DMS 273 treated with DMSO at 0.1 percent for 48 hours (cell line): ENCODE results near the gene NRXN3.

Experiments
- DNase-seq: peaks from one replicate; lab custom pipeline; 2025; lab: John Stamatoyannopoulos, UW

The NRXN3 gene

DNA sequence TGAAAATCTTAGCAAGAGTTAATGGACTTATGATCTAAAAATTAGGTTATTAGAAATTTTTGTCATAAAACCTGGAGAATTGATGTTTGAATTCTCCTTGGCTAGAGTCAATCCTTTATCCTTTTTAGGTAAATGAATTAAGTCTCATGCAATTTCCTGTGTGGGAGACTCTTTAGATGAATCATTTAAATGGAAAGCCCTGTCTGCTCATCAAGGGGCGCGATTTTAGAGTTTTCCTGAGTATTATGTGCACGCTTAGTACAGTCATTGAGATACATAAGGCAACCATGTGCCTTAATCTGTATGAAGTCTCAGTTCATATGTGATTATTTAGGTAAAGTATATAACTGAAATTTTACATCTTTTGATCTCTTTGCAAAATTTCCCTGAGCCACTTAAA, 974.7 kb downstream of the NRXN3 start:
- no peak for DNase-seq

DNA sequence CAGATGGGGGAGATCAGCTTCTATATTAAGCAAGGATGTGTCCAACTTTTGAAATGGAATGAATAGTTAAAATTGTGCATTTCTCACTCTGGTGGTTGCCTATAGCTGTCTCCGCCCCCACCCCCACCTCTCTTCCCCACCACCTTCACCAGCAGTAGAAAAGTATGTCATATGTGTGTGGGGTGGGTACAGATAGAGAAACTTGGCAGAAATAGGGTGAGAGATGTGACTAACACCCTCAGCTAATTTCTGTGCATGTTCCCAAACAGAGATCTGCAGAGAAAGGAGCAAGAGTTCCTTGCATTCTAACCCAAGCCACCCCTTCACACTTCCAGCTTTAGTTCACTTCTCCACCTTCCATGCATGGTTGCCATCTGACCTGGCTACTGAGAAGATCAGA, 980.1 kb downstream of the NRXN3 start:
- DNase-seq: no peak

DNA sequence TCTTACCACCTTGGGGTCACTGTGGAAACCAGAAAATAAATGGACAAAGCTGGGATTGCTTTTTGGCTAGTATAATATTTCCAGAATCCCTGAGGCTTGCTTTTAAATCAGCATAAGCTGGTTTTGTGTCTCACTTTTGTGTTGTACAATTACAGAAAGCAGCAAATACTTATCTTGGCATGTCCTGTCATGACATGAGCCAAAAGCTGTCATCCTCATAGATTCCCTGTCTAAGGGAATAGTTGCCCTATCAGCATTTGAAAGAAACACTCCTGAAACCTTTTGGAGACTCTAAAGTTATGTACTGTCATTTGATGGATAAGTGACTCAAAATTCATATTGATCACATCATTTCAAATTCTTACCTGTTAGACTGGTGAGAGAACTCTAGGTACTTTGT, 987.2 kb downstream of the NRXN3 start:
- no peak for DNase-seq

DNA sequence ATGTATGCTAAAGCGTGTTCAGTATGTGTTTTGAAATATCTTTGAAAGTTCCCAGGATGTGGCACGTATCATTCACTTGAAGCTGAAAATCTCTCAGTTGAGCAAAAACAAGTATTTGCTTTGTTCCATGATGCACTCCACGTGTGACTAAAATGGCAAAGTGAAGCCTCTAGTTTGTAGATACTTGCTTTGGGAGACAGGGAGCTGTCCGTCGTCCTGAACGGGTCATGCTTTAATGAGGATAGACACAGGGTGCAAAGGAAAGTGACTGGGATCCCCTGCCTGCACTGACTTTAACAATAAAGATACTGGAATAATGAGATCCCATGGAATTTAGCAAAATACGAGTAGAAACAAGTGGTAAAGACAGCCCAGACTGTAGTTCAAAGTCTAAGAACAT, 991.4 kb downstream of the NRXN3 start:
- DNase-seq: no peak

DNA sequence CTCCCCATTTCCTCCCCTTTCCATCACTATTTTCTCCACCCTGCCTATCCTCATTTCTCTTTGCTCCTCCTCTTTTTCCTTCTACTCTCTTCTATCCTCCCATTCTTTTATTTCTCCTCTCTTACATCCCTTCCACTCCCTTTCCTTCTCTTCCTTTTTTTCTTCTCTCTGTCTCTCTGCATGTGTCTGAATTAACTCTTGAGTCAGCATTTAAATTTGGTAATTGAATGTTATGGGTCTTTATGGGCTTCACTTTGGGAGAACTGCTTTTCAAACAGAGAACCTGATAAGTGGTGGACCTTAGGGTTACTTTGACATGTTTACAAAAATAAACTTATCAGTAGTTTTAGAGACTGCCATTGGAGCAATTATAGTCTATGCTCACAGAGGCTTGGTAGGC, 992.7 kb downstream of the NRXN3 start:
- no peak for DNase-seq

DNA sequence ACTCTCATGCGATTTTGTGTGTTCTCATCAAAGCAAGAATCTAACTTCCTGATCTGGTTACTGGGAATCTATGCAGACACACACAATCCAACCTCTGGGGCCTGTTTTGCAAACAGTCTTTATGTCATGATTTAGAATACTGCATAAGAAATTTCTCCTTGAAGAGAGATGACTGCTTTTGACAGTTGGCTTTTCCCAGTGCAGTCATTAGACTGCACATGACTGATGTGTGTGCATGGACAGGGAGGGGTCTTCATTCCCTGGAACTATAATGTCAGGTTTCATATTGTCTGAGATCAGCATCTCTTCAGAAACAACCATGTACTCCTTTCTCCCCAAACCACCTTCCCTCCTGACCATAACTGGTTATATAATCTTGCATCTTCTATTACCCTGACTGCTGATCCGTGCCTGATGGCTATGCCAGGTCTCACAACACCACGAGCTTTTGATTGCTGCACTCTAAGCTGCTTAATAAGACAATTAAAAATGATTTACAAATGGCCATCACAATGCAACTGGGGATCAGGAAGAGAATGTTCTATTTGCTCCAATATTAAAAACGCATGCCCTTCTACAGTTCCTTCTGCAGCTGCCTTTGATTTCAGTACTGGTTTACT, 995.4 kb downstream of the NRXN3 start:
- DNase-seq: no peak

DNA sequence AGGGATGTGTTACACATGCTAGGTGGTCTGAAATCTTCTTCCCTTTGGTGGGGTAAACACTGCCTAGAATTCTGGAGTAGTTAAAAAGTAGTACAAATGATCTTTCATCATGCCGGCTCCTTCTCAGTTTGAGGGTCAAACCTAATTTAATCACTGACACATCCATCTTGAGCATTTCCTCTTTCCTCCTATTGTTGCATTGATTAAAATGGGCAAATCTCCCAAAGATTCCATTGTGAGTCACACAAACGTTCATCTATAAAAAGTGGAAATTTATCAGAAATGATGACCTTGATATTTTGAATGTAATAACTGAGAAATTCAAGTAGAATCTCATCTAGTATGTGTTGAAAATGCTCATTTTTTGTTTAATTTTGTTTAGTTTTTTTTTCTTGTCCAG, 996.0 kb downstream of the NRXN3 start:
- DNase-seq: no peak

DNA sequence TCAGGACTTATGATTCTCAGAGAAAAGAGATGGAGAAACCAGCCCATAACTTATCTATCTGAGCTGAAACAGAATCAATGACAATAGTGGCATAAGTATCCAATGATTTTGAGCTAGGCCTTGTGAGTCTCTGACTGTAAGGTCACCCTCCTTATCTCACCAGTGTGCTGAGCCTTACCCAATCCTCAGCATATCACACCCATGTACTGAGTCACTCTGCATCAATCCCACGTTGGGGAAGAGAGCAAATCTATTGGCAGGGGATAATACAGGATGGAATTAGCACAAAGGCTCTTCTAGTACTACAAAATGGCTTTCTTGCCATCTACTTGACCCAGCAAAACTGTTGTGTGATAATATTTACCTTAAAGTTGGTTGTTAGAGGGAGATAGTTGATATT, 997.8 kb downstream of the NRXN3 start:
- DNase-seq: no peak

DNA sequence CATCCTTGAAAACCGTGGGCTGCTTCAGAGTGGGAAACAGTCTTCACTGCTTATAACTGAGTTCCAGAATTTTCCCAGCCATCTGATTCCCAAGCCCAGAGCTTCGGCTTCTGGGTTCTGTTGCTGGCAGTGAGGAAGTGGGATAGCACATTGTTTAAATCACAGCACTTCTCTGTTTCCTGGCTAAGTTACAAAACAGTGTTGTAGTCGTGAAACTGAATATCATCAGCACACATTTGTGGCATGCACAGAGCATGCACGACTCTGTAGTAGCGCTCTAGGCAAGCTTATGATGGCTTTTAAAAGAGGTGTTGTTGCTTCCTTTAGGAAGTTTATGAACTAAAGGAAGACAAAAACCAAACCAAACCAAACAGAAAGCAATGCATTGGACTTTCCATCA, 1005.5 kb downstream of the NRXN3 start:
- DNase-seq: no peak

DNA sequence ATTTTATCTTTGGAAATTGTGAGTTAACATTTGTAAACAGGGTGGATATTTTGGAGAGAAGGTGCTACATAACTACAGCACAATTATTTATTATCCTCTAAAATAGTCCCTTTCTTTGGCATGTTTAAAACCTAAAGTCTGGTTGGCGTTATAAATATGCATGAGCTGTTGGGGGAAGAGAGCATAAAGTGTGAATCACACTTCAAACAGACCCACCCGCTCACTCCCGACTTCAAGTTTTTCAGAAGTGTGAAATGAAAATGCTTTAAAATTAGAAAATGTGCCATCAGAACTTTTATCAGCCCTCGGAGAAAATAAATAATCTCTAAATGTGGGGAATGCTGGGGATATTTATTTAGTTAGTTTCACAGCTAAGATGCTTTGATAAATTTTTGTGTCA, 1006.9 kb downstream of the NRXN3 start:
- DNase-seq: no peak

DNA sequence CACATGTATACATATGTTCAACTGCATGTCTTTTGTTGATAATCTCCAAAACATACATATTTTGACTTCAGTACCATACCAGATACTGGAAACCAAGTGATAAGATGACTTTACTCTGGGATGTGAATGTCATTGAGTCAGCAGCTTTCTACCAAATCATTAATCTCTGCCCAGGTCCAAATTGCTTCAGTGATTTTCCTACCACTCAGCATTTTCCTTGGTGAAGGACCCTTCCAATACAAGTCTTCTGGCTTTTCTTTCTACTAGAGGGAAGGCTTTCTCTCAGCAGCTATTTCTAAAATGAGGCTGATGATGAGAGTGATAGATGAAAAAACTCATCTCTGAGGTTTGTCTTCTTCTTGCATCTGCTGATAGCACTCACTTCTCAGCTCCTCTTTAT, 1008.5 kb downstream of the NRXN3 start:
- DNase-seq: no peak

DNA sequence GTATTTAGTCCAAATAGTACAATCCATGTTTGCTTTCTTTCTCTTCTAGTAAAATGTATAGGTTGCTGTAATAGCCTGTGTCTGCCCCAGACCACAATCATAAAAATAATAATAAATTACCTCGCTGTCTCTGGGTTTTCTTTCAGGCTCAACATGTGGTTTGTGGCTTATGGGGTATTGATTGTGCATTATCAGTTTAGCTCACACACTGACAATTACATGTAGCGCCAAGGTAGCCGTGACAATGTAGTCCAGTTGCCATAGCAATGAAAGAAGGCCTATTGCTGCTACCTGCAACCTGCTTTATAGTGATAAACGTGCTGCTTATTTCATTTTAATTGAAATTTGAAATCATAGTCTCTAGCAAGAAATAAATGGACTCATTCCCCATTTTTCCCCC, 1009.8 kb downstream of the NRXN3 start:
- DNase-seq: no peak

DNA sequence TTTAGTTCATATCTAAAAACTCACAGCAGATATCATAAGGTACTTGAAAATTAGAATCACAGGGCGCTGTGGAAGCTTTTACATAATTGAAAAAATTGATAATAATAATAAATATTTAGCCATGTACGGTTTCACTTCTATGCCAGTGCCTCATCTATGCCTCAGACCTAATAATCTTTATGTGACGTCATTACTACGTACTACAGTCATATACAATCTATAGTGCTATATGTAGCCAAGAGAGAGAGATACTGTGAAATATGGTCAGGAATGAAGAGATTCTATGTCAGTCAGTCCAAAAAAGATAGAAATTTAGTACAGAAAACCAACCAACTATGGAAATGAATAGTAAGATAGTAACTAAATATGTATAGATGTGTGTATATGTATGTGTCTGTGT, 1010.5 kb downstream of the NRXN3 start:
- no peak for DNase-seq

DNA sequence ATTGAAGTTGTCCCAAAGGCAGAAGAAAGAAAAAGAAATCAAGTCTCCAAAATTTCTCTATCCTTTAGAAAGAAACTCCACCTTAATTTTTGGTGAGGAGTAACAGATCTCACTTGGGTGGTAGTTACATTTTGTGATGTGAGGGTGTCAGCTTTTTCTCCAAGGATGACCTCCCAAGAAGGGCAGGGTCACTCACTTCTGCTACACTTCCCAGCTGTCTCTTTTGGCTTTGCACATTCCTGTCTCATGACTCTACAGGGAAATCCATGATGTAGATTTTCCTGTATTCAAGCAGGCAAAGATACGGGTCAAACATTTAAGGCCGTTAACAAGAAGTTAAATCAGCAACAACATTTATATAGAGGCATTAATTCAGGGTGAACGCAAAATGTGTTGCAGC, 1016.4 kb downstream of the NRXN3 start:
- no peak for DNase-seq

DNA sequence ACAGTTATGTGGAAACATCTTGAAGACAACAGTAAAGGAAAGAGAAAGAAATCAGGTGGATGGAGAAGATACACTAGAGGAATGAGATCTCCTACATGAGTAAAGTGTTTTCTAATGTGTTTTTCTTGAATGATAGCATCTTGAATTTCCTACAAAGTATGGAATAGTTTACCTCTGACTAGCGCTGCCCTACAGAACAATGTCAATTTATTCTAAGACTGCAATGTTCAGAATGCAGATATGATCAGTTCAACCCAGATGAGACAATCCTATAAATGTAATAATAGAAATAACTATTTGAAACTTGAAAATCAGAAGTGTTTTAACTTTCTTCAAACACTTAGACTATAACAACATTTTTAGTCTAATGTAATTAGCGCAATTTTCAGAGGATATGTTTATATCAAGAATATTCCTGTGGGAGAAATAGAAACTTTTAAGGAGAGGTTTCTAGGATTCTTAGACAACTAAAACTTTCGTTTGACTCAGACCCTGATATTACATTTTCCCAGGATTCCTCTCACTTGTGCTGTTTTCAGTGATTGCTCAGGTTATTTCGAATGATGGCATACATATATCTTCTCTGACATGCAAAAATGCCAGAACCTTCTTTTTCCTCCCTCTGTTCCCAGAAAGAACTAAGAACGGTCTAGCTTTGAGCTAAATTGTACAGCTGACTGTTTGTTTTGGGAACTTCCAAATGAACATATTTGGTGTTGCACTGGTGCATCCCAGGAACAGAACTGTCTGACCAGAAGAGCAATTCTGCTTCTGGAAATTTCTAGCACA, 1023.7 kb downstream of the NRXN3 start:
- no peak for DNase-seq

DNA sequence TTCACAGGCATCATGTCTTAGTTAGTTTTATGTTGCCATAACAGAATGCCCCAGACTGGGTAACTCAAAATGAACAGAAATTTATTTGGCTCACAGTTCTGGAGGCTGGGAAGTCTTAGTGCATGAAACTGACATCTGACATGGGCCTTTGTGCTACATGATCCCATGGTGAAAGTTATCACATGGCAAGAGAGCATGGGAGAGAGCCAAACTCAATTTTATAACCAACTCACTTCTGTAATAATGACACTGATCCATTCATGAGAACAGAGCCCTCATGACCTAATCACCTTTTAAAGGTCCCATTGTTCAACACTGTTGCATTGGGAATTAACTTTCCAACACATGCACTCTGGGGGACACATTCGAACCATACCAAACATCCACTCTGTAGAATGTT, 1026.0 kb downstream of the NRXN3 start:
- DNase-seq: no peak

DNA sequence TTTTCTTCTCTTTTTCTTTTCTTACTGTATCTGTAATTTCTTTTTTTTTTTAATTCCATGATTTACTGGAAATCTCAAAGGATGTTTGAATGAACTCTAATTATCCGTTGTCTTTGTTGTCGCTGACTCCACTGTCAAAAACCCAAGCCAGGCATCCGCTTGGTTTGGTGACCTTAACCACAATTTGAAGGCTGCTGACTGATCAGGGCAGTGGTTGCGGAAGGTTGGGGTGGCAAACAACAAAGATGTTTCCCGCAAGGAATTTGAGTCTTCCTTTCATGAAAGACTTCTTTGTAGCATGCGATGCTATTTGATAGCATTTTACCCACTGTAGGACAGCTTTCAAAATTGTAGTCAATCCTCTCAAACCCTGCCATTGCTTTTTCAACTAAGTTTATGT, 1027.3 kb downstream of the NRXN3 start:
- no peak for DNase-seq

DNA sequence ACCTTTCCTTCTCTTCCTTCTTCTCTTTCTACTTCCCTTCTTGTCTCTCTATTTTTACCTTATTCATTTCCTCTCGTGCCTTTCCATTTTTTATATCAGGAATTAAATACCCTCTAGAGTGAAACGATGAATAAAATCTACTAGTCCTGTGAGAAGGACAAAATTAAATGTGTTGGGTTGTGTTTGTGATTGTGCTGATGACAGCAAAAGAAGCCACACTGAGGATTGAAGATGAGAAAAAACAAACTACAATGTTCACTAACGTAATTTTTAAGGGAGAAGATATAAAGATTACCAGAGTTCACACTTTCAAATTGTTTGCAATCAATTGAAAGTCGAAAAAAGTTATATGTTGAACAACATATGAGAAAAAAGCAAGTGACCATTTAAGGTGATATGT, 1029.0 kb downstream of the NRXN3 start:
- DNase-seq: no peak

DNA sequence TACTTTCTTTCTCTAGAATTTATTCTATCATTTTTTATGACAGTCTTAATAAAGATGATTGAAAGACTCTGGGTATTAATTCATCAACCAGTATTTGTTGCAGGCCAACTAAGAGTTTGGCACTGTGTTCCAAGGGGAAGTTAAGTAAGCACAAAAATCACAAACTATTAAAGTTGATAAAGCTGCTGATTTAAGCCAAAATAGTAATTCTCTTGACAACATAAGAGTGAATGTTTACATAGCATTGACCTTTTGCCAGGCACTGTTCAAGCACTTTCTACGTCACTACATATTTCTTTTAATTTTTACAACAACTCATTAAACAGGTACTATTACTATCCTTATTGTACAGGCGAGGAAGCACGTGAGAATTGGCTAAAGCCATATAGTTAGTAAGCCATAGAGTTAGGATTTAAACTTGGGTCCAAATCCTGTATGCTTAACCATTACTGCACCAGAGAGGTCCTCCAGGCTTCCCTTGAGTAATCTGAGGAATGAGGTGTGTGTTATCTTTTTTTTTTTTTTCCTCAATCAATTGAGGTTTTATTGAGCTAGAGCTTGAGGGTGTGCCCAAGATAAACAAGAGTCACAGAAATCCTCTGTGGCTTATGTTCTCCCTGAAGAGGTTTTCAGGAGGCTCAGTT, 1031.5 kb downstream of the NRXN3 start:
- DNase-seq: no peak

DNA sequence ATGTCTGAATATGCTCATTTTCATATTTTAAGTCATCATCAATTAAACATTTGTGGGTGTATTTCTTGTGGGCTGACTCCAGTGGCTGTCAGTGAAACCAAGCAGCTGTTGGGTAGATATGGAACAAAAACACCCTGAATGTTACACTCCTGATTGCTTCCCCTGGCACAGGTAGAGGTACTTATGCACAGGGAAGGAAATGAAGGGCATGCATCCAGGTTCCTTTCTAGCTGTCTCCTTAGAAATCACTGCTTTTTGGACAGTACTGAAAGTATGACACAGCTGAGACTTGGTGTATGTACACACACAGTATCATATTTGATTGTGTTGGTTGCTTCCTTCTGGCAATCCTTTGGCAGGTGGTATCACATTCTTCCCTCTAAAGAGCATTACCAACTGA, 1034.4 kb downstream of the NRXN3 start:
- DNase-seq: no peak

DNA sequence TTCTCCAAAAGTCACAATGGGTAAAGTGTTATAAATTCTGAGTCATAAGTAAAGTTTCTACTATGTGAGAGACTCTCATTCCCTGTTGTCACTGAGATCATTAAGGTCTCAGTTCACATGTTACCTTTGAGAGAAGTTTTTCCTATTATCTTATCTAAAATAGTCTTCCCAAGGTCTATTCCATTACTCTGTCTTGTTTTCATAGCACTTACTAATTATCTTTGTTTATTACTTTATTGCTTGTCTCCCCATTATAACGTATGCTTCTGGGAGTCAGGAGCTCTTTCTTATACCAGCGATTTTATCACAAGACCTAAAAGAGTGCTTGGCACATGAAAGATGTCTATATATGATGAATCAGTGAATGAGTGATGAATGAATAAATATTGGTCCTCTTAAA, 1039.2 kb downstream of the NRXN3 start:
- no peak for DNase-seq

DNA sequence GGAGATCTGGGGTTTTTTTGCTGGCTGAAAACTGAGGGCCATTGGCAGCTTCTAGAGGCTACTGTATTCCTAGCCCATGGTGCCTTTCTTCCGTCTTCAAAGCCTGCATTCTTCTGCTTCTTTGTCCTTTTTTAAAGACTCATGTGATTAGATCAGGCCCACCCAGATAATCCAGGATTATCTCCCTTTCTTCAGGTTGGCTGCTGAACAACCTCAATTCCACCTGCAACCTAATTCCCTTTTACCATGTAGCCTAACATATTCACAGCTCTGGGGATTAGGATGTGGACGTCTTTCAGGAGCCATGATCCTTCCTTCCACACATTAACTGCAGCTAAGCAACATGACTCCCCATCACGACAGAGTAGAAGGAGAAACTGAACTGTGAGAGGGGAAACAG, 1055.6 kb downstream of the NRXN3 start:
- no peak for DNase-seq

DNA sequence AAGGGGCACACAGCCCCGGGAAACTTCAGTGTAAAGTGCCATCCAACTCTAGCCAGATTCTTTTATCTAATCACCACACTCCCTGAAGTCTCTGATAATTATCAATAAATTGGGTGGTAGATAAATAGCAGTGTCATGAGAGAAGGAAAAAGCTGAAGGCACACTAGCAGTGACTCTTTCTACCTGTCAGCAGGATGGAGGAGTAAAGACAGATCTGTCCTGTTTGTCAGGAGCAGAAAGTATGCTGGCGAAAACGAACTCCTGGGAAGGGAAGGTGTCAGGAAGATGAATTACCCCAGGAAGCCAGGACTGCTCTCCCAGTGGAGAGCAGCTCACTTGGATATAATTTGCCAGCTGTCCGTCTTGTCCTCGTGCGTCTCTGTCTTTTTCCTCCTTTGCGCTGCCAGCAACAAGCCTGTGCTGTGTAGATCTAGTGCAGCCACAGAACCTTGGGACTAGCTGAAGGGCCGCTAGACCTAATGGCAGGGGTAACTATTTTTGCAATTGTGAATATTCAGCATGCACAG, 1059.3 kb downstream of the NRXN3 start:
- peak; percentile 2 for DNase-seq
